GM18519 (cell line): ENCODE measurements around the gene ATG10.
"Not testable (repeated sequence)": the region's sequence is repeated elsewhere in the genome, so short reads cannot be mapped to it uniquely, and the experiment has no call there.

Experiments used
- ATAC-seq: cut with Tn5 transposase; IDR thresholded peaks from one replicate; pipeline ENCODE4 v1.9.1; 2021; ENCODE audit warnings: mild to moderate bottlenecking, moderate library complexity; ENCODE audit not compliant: unreplicated experiment, low FRiP score

Gene ATG10

GRCh38 chr5:82045554-82046275 is 73.9 kb downstream of the ATG10 start:
- ATAC-seq = no peak

DNA sequence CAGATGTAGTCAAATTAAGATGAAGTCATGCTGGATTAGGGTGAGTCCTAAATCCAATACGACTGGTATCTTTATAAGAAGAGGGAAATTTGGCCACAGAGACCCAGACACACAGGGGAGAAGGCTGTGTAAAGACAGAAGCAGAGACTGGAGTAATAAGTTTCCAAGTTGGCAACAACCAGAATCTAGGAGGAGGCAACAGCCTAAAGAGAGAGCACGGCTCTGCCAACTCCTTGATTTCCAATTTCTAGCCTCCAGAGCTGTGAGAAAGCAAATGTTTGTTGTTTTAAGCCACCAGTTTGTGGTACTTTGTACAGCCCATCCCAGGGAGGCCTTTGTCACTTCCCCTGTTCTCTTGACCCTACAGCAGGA is 74.4 kb downstream of the ATG10 start:
- ATAC-seq = no peak

GRCh38 chr5:82050955-82051354 is 79.1 kb downstream of the ATG10 start:
- ATAC-seq = no peak

DNA sequence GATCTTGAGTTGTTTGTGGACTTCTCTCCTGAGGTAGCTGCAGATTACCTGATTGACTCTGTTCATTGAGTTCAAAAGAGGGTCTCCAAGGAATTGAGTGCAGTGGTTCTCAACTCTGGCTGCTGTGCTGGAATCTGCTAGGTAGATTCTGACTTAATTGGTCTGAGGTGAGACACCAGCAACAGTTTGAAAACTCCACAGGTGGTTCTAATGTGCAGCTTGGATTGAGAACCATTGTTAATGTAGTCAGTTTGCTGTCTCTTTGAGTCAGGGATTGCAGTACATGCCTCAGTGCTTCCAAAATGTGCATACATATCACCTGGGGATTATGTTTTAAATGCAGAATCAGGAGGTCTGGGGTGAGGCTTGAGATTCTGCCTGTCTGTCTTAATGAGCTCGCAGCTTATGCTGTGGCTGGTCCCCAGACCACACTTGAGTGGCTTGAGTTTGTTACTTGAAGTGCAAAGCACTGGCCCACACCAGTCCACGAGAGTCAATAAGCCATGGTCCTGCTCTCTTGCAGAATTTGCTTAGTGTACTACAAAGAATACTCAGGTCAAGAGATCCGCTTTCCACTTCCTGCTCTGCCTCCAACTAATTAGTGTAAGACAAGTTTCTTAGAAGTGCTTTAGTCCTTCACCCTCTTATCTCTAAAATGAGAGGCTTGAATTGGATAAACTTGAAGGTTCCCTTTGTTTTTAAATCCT is 82.3 kb downstream of the ATG10 start:
- ATAC-seq = no peak

DNA sequence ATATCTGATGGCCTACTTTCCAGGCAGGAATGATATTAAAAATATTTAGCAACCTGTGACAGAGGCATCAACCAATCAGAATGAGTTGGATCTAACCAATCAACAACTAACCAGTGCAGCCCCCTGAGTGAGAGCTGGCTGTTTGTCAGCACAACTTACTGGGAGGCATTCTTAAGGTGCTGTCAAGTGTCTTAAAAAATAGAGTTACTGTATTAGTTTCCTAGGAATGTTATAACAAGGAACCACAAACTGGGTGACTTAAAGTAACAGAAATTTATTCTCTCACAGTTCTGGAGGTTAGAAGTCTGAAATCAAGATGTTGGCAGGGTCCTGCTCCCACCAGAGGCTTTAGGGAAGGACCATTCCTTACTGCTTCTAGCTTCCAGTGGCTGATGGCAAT is 85.2 kb downstream of the ATG10 start:
- no peak for ATAC-seq

DNA sequence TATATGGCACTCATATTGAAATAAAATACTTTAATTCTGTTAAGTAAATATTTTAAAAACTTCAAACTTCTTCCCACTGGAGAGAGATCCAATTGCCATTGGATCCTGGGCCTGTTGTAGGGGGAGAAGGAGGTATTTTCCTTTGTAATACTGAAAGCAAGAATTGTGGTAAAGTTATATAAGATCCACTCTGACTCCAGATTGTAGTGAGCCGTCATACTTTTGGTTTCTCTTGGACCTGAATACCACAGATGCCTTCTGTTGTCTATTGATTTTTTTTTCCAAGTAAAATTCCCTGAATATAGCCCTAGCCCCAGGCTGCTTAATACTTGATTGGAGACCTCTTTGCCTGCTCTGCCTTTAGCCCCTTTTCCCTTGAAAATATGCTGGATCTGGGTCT is 86.9 kb downstream of the ATG10 start:
- ATAC-seq = no peak

- ATAC-seq = no peak
Observed at GRCh38 chr5:82066791-82067190, 95.0 kb downstream of the ATG10 start.

DNA sequence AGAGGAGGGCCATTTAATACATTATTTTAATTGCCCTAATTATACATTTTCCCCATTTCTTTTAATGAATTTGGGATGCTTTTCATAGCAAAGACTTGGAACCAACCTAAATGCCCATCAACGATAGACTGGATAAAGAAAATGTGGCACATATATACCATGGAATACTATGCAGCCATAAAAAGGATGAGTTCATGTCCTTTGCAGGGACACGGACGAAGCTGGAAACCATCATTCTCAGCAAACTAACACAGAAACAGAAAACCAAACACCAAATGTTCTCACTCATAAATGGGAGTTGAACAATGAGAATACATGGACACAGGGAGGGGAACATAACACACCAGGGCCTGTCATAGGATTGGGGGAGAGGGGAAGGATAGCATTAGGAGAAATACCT is 96.2 kb downstream of the ATG10 start:
- not testable (repeated sequence) for ATAC-seq

DNA sequence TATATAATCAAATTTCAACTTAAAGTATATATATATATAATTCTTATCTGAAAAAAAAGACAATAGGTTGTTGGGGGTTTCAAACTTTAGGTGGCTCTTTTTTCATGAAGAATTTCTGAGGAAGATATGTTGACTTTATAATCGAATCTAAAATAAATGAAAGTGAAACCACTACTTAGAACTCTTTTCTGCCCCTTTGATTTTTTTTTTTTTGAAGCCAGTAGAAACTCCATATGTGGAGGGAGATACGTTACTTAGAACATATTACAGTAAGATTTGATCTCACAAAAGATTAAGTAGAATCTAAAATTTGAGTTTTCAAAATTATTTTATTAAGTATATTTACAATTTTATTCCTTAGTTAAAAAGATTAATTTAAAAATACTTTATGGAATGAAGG is 96.9 kb downstream of the ATG10 start:
- no peak for ATAC-seq

DNA sequence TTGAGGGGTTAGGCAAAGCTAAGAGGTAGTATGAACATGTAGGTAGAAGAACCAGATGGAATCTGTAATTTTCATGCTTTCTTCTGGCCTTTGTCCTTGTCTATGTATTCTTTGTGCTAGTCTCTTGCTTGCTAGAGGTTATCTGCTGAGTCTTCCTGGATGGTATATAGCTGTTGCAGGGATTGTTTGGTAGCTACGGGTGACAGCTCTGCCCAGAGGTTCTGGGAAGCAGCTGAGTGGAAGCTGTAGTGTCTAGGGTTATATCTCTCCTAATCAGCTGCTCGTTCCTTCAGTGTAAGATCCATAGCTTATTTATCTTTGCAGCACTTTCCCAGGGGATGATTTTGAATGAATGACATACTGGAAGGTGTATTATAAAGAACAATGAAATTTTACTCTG is 100.3 kb downstream of the ATG10 start:
- no peak for ATAC-seq

- no peak for ATAC-seq
Observed at GRCh38 chr5:82073179-82073578, 101.4 kb downstream of the ATG10 start.

- ATAC-seq = no peak
Observed at GRCh38 chr5:82074950-82075349, 103.1 kb downstream of the ATG10 start.

DNA sequence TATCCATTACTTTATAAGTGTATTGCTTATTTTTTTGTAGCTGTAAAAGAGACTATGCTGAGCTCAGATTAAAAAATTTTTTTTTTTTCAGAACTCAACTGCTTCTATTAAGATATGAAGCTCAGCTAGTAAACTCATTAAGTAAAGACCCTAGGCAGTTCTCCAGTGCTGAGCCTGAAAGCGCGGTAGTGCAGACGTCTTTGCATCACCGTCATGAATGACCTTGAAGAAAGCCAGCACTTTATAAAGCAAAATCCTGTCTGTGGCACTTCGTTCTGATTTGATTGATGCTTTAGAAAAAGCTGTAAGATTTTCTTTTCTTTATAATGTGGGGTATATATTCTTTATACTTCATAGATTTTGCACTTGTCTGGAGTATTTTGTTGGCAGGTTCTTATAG is 105.7 kb downstream of the ATG10 start:
- ATAC-seq = no peak

DNA sequence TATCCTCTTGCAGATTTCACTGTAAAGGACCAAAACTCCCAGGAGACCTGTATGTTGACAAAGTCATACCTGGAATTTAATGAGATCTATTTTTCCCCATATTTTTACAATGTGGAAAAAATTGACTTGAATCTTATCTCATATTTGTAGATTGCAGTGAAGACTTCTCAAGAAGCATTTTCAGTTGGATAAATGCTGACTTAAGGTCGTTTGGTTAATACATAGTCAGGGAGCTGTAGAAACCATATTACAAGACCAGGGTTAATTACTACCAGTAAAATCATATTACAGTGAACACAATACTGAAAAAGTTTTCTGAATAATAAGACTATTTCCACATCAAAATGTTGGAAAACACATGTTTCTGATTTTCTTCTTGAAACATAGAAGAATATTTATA is 119.8 kb downstream of the ATG10 start:
- ATAC-seq = no peak

DNA sequence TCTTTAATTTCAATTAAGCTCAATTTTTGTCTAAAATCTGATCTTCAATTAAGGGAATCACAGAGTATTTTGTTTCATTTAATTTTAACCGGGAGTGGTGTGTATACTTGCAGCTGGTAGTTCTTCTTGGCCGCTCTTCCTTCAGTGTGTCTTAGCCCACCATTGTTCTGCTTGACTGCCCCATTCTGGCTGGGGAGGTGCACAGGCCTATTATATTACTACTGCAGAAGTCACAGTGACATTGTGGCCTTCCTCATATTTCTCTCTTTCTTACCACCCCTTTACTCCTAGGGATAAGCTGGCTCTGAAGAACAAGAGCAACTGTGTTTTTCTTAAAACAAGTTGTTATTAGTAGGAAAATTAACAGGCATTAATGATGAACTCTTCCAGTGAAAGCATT is 123.7 kb downstream of the ATG10 start:
- ATAC-seq = no peak

DNA sequence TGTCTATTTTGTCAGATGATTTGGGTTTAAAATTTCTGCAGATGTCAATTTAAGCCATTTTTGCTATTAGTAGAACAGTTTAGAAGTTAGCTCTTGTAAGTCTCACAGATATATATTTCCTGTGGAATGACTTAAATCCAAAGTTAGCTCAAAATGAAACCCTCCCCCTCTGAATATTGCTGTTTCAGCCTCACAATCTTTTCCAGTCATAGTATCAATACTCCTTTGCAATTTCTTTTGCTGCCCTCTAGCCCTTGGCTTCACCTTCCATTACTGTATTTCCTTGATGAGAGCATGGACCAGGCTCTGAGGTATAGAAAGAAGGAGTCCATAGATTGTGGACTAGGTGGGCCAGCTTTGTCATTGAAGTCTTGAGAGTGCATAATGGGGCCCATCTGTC is 124.4 kb downstream of the ATG10 start:
- no peak for ATAC-seq

DNA sequence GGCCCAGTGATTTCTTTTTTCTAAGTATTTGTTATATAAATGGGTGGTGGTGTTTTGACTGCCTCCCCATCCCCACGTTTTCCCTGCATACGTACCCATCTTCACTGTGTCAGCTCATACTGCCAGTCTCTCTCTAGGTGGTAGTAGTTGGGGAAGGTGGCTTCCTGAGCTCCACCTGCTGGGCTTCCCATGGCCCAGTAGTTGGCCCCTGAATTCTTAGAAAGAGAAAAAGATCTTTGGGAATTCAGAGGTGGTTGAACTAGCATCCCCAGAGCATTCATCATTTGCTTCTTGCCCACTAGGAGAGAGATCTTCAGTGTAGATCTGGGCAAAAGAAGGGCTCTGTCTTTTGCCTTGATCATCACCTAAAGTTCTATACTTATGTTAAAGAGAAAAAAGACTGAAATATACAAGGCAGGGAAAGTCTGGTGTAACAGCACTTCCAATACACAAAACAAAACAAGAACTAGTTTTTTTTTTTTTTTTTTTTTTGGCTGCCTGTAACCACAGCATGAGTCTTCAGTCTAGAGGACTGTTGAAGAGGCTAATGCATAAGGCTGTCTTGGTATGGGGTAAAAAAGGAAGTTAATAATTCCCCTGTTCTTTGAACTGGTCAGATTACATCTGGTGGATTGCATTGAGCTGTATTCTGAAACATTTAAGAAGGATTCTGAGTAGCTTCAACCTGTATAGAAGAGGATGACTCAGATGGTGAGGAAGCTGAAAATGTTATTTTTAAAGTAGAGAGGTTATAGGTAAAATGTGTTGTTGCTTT is 128.7 kb downstream of the ATG10 start:
- peak; percentile 95 for ATAC-seq

- no peak for ATAC-seq
Observed at GRCh38 chr5:82104872-82105271, 133.0 kb downstream of the ATG10 start.

DNA sequence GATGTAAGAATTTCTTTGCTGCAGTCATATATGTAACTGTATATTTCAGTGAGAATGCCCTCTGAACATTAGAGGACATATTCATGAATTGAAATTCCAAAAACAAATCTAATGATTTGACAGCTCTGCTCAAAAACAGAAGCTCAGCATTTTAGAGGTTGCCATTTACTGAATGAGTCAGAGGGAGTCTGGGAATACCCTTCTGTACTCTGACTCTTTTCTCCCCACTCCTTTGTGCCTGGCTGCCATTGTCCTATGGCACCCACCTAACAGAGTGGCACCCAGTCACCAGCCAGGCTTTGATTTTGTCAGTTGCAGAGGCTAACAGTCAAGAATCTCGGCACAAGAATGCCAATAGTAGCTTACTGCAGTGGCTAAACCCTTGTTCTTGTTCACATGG is 133.6 kb downstream of the ATG10 start:
- ATAC-seq = no peak

- ATAC-seq = no peak
Observed at GRCh38 chr5:82106207-82106606, 134.4 kb downstream of the ATG10 start.

DNA sequence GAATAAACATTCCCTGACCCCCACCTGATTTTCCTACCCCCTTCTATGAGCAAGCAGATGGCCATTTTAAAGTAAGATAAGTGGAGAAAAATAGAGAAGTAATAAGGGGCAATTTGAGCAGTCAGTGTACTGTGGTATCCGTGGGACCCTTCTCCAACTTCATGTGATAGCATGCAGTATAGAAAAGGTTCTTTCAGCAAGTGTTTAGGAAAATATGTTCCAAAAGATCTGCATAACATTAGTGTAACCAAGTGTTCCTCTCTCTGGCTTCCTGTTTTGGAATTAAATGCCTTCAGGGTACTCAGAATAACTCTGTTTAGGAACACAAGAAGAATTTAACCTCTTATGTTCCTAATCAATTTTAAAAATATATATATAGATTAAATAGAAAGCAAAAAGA is 134.9 kb downstream of the ATG10 start:
- ATAC-seq = no peak

DNA sequence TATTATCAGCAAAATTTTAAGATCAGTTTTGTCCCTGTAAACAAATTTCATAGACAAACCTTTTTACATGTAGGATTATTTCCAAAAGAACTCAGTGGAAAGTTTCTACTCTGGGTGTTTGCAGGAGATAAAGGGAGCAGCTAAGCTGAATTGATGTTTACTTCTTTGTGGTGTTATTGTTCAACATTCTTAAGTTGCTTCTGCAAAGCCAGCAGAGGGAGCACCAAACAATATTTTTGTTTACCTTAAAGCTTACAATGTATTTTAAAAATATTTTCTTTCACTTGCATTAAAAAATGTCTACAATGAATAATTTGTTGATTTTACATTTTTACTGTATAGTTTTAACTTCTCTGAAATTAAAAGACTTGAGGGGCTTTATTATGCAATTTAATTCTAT is 135.4 kb downstream of the ATG10 start:
- ATAC-seq = no peak
